ENCODE data around the gene FBXL17.

DNA sequence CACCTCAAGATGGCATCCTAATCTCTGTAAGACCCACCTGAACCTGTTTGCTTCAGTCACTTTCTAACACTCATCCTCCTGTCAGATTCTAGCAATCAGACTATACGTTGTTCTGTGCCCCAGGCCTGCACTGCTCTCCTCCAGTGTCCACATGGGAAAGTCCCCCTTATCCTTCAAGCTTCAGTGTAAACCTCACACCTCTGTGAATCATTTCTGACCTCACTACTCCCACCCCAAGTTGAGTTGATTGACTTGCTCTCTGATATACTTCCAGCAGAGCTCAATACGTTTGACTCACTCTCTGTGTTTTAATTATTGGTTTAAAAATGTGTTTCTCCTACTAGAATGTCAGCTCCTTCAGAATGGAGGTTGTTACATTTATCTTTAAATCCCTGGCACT, 240.2 kb downstream of the FBXL17 start:
- TF ChIP-seq POLR2A (IDR thresholded peaks at IDR 0.05; ENCODE audit: low read depth, low read length), result no peak
- no peak for TF ChIP-seq RAD21 (IDR thresholded peaks at IDR 0.05; ENCODE audit: low read length)
- TF ChIP-seq, protein P1, sequence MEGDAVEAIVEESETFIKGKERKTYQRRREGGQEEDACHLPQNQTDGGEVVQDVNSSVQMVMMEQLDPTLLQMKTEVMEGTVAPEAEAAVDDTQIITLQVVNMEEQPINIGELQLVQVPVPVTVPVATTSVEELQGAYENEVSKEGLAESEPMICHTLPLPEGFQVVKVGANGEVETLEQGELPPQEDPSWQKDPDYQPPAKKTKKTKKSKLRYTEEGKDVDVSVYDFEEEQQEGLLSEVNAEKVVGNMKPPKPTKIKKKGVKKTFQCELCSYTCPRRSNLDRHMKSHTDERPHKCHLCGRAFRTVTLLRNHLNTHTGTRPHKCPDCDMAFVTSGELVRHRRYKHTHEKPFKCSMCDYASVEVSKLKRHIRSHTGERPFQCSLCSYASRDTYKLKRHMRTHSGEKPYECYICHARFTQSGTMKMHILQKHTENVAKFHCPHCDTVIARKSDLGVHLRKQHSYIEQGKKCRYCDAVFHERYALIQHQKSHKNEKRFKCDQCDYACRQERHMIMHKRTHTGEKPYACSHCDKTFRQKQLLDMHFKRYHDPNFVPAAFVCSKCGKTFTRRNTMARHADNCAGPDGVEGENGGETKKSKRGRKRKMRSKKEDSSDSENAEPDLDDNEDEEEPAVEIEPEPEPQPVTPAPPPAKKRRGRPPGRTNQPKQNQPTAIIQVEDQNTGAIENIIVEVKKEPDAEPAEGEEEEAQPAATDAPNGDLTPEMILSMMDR (conservative IDR thresholded peaks at IDR 0.05; ENCODE audit: low read depth, low read length), result no peak
- TF ChIP-seq MXI1 (IDR thresholded peaks at IDR 0.05; ENCODE audit: borderline replicate concordance, low read depth, low read length), result no peak
- TF ChIP-seq SMC3 (IDR thresholded peaks at IDR 0.05; ENCODE audit: low read depth, low read length), result no peak
- TF ChIP-seq RCOR1 (IDR thresholded peaks at IDR 0.05; ENCODE audit: insufficient replicate concordance, low read length), result no peak
- no peak for TF ChIP-seq MAZ (IDR thresholded peaks at IDR 0.05; ENCODE audit: borderline replicate concordance, low read depth, low read length)
- TF ChIP-seq, protein P2, sequence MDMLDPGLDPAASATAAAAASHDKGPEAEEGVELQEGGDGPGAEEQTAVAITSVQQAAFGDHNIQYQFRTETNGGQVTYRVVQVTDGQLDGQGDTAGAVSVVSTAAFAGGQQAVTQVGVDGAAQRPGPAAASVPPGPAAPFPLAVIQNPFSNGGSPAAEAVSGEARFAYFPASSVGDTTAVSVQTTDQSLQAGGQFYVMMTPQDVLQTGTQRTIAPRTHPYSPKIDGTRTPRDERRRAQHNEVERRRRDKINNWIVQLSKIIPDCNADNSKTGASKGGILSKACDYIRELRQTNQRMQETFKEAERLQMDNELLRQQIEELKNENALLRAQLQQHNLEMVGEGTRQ (IDR thresholded peaks at IDR 0.05; ENCODE audit: low read depth, low read length), result no peak
- TF ChIP-seq NFE2L2 (IDR thresholded peaks at IDR 0.05; ENCODE audit: low read depth, low read length), result no peak
- no peak for TF ChIP-seq CEBPB (IDR thresholded peaks at IDR 0.05; ENCODE audit: low read depth, low read length)
- no peak for TF ChIP-seq MAFK (IDR thresholded peaks at IDR 0.05; ENCODE audit: low read depth, low read length)

Data from IMR-90 (cell line).